Activated T-helper 17 cell treated with anti-CD3 and anti-CD28 coated beads, Interleukin-2, amount 50 U/mL, for 72 hours (primary cell): Measurements from ENCODE around the gene PHLDB1. TPM values are rescaled to one million over a fixed set of nuclear protein-coding genes. Genes with fewer than 3 reads are reported as not detected.
"Not testable (repeated sequence)": the region's sequence is repeated elsewhere in the genome, so short reads cannot be mapped to it uniquely, and the experiment has no call there.

Experiments used
- ATAC-seq: fragments of 150-1000 bp; cut with Tn5 transposase; replicated peaks from 2 replicates; pipeline ENCODE4 v1.10.0; 2021; ENCODE audit warnings: mild to moderate bottlenecking, moderate library complexity
- H3K27ac Mint-ChIP-seq: one replicate; pipeline ENCODE4 v1.8.0; 2022; ENCODE audit warnings: mixed read lengths
- H3K27me3 Mint-ChIP-seq: one replicate; pipeline ENCODE4 v1.8.0; 2022; ENCODE audit warnings: mixed read lengths
- H3K36me3 Mint-ChIP-seq: one replicate; pipeline ENCODE4 v1.8.0; 2022; ENCODE audit warnings: low read depth, mild to moderate bottlenecking, mixed read lengths
- H3K4me1 Mint-ChIP-seq: one replicate; pipeline ENCODE4 v1.8.0; 2022; ENCODE audit warnings: mixed read lengths
- H3K4me3 Mint-ChIP-seq: one replicate; pipeline ENCODE4 v1.8.0; 2022; ENCODE audit warnings: mild to moderate bottlenecking, mixed read lengths
- H3K9me3 Mint-ChIP-seq: one replicate; pipeline ENCODE4 v1.8.0; 2022; ENCODE audit warnings: mixed read lengths
- total RNA-seq, 2 donors: library from RNA; stranded (reverse); gene quantifications; one replicate each; pipeline ENCODE4 v1.2.3, GENCODE V29; 2022

Gene PHLDB1
- total RNA-seq, 2 donors from 2014 or later = 2.2 to 4.7 TPM

- not testable (repeated sequence) for H3K9me3 Mint-ChIP-seq, ATAC-seq, H3K36me3 Mint-ChIP-seq
- peaks cover 21% of the 10 kb centered on the region for H3K4me1 Mint-ChIP-seq
- H3K27ac Mint-ChIP-seq = peak overlapping the region; percentile 14
- H3K4me3 Mint-ChIP-seq = peak overlapping the region; percentile 90
- peaks cover 13% of the 10 kb centered on the region for H3K27me3 Mint-ChIP-seq
These were observed 4.0 kb downstream of the PHLDB1 start for GRCh38 chr11:118611433-118611795.

GRCh38 chr11:118612378-118612777, 5.0 kb downstream of the PHLDB1 start:
- Mint-ChIP-seq H3K9me3 (no peaks in the 10 kb centered on the region), H3K4me3 (no peak overlapping the region), H3K27ac (no peak overlapping the region), H3K36me3 (peaks cover 6% of the 10 kb centered on the region), H3K27me3 (peaks cover 13% of the 10 kb centered on the region), H3K4me1 (peaks cover 21% of the 10 kb centered on the region)
- no peak for ATAC-seq

DNA sequence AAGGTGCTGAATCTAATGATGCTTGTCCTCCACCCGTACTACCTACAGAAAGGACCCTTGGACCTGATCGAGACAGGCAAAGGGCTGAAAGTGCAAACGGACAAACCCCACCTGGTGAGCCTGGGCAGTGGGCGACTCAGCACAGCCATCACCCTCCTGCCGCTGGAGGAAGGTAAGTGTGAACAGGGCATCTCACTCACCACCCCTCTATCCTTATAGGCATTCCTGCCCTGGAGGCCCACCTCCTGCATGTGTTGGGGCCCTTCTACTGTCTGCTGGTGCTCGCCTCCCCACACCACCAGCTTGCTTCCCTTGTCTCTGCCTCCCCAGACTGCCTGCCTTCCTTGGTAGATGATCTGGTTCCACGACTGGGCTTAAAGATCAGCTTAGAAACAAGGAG, 7.1 kb downstream of the PHLDB1 start:
- Mint-ChIP-seq H3K27me3 (peaks cover 5% of the 10 kb centered on the region), H3K27ac (no peak overlapping the region), H3K36me3 (peaks cover 6% of the 10 kb centered on the region), H3K4me3 (no peak overlapping the region), H3K4me1 (peaks cover 13% of the 10 kb centered on the region), H3K9me3 (no peaks in the 10 kb centered on the region)
- no peak for ATAC-seq

GRCh38 chr11:118615282-118615975, 8.0 kb downstream of the PHLDB1 start:
- H3K27me3 Mint-ChIP-seq = peaks cover 6% of the 10 kb centered on the region
- H3K4me1 Mint-ChIP-seq = peaks cover 12% of the 10 kb centered on the region
- no peaks in the 10 kb centered on the region for H3K9me3 Mint-ChIP-seq
- no peak overlapping the region for H3K4me3 Mint-ChIP-seq
- no peak for ATAC-seq
- H3K36me3 Mint-ChIP-seq = peaks cover 6% of the 10 kb centered on the region
- no peak overlapping the region for H3K27ac Mint-ChIP-seq

GRCh38 chr11:118615976-118616371, 8.6 kb downstream of the PHLDB1 start:
- no peak overlapping the region for H3K27ac Mint-ChIP-seq
- H3K36me3 Mint-ChIP-seq = peaks cover 6% of the 10 kb centered on the region
- peaks cover 8% of the 10 kb centered on the region for H3K27me3 Mint-ChIP-seq
- H3K4me3 Mint-ChIP-seq = no peak overlapping the region
- no peak for ATAC-seq
- no peaks in the 10 kb centered on the region for H3K9me3 Mint-ChIP-seq
- peaks cover 11% of the 10 kb centered on the region for H3K4me1 Mint-ChIP-seq

- Mint-ChIP-seq H3K9me3 (no peaks in the 10 kb centered on the region), H3K27me3 (peaks cover 14% of the 10 kb centered on the region), H3K4me3 (no peak overlapping the region), H3K36me3 (peaks cover 6% of the 10 kb centered on the region), H3K27ac (no peak overlapping the region), H3K4me1 (peaks cover 7% of the 10 kb centered on the region)
- no peak for ATAC-seq
These were observed 10.9 kb downstream of the PHLDB1 start for GRCh38 chr11:118618115-118618990.

DNA sequence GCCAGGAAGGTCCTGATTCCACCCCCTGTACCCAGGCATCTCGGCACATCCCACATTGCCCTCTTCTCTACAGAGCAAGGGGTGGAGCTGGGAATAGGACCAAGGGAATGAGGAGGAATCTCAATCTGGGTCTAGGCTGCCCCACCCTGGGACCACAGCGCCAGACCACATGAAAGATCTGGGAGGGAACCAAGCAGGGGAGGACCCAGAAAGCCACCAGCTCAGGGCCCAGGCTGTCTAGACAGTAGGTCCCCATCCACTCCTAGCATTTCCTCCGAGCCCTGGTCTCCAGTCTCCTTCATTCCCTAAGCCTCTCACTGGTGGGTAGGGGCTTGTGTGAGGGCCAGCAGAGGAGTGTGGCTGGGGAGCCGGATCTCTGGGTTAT, 11.6 kb downstream of the PHLDB1 start:
- H3K27me3 Mint-ChIP-seq = peaks cover 14% of the 10 kb centered on the region
- no peak for ATAC-seq
- no peak overlapping the region for H3K4me3 Mint-ChIP-seq
- peaks cover 7% of the 10 kb centered on the region for H3K4me1 Mint-ChIP-seq
- no peaks in the 10 kb centered on the region for H3K9me3 Mint-ChIP-seq
- H3K27ac Mint-ChIP-seq = no peak overlapping the region
- H3K36me3 Mint-ChIP-seq = peaks cover 6% of the 10 kb centered on the region

- H3K27me3 Mint-ChIP-seq = peaks cover 14% of the 10 kb centered on the region
- H3K4me3 Mint-ChIP-seq = no peak overlapping the region
- H3K27ac Mint-ChIP-seq = no peak overlapping the region
- no peak for ATAC-seq
- no peaks in the 10 kb centered on the region for H3K9me3 Mint-ChIP-seq
- peaks cover 6% of the 10 kb centered on the region for H3K36me3 Mint-ChIP-seq
- H3K4me1 Mint-ChIP-seq = peaks cover 7% of the 10 kb centered on the region
These were observed 12.2 kb downstream of the PHLDB1 start for GRCh38 chr11:118619444-118620197.

DNA sequence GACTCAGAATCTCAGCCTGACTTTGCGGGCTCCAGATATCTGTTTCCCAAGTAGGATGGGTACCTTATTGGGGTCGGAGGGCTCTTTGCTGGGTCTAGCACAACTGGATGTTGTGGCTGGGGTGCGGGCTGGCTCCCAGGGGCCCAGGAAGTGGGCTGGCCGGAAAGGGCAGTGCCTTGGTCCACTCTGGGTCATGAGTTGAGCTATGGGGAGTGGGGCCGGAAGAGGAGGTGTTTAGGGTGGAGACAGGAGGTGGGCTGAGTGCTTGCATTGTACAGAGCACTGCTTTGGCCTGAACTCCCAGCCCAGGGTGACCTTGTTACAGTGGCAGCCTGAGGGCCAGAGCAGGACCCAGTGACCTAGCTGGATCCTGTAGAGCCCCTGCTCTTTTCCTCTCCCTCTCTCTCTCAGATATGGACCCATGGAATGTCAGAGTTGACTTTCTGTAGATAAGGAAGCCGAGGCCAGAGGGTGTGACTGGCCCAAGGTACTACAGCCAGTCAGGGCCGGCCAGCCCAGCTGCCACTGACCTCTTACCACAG, 13.2 kb downstream of the PHLDB1 start:
- H3K4me1 Mint-ChIP-seq = peaks cover 7% of the 10 kb centered on the region
- peaks cover 6% of the 10 kb centered on the region for H3K36me3 Mint-ChIP-seq
- no peaks in the 10 kb centered on the region for H3K9me3 Mint-ChIP-seq
- peak overlapping the region; percentile 66 for H3K4me3 Mint-ChIP-seq
- H3K27me3 Mint-ChIP-seq = peaks cover 14% of the 10 kb centered on the region
- no peak overlapping the region for H3K27ac Mint-ChIP-seq
- ATAC-seq = no peak

DNA sequence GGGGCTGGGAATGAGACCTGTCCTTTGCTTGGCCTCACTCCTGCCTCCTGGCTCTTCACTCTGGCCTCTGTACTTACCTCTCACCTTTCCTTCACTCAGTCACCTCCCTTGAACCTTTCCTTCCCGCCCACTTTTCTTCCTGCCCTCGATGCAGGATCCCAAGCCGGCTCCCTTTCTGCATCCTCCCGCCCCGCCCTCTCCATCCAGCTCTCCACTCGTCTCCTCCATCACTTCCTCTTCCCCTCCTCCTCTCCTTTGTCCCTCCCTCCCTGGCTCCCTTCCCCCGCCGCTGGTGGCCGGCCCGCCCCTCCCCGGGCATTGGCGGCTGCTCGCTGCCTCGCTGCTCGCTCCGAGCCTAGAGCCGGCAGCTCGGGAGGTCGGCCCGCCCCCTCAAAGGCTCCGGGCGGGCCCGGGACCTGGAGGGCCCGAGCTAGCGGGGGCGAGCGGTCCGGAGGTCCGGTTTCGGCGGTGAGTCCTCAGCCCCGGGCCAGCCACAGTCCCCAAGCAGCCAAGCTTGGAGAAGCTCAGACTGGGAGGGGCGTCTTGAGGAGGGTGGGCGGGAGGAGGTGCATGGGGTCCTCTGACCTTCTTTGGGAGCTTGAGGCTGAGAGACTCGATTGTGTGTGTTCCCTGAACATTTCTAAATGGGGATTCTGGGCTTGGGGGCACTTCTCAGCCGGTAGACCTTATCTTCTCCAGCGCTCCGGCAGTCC, 13.8 kb downstream of the PHLDB1 start:
- H3K36me3 Mint-ChIP-seq = peaks cover 4% of the 10 kb centered on the region
- peak; percentile 58 for ATAC-seq

DNA sequence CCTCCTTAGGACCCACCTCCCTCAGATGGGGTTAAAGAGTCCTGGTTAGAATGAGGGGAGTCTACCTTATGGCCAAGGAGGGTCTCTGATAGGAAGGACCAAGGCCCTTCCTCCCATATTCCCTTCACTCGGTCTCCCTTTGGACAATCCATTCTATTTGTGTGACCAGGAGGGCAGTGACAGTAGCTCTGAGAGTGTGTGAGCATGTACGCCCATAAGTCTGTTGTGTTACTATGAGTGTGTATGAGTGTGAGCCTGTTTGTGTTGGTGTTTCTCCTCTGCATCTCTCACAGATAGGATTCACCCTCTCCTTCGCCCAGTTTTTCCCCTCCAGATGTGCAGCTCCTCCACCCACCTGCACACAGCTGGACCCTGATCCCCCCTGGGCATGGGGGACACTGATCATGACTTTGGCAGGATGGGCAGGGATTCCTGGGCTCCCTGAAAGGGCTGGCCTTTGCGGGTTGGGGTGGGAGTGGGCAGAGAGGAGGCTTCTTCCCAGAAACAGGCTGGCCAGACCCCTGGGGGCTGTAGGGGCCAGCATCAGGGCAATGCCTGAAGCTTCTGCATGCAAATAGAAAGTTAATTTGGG, 14.5 kb downstream of the PHLDB1 start:
- Mint-ChIP-seq H3K36me3 (no peaks in the 10 kb centered on the region), H3K27me3 (peaks cover 14% of the 10 kb centered on the region), H3K4me1 (peaks cover 7% of the 10 kb centered on the region), H3K9me3 (no peaks in the 10 kb centered on the region), H3K4me3 (peak overlapping the region; percentile 66), H3K27ac (no peak overlapping the region)
- no peak for ATAC-seq

More for the DNA sequence above, 13.8 kb downstream of the PHLDB1 start:
- Mint-ChIP-seq H3K27ac (no peak overlapping the region), H3K4me1 (peaks cover 7% of the 10 kb centered on the region), H3K9me3 (no peaks in the 10 kb centered on the region), H3K27me3 (peaks cover 14% of the 10 kb centered on the region), H3K4me3 (peak overlapping the region; percentile 66)

DNA sequence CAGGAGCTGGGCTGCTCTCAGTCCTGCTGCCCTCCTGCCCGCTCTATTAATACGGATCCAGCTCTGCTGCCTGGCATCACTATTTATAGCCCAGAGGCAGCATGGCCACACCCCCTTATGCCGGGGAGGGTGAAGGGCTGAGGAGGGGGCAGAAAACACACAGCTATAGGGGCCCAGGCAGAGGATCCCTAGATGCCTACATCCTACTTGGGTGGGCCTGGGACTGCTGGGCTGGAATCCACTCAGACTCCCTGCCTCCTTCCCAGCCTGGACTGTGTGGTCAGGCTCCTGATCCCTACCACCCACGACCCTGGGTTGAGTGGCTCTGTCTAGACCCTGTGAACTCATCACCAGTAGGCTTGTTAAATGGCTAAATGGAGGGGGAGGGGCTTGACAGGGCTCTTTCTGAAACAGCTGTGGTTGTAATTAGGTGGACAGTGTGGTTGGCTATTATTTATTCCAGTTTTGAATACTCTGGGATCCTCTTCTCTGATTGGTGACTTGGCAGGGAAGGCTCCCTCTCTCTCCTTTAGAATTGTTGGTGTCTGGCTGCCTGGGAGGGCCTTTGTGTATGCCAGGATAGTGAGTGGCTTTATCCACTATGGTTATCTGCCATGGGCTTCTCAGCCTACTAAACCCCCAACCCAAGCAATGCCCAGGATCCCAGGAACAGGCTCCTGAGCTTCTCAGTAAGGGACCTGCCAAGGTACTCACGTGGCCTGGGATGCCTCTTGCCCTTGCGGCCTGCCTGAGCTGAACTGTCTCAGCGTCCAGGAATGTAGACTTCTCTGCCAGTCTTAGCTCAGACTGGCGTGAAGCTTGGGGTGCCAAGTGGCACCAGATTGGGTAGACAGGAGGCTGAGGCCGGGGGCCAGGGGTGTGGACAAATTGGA, 15.2 kb downstream of the PHLDB1 start:
- H3K36me3 Mint-ChIP-seq = no peaks in the 10 kb centered on the region
- H3K9me3 Mint-ChIP-seq = no peaks in the 10 kb centered on the region
- H3K4me3 Mint-ChIP-seq = no peak overlapping the region
- peaks cover 7% of the 10 kb centered on the region for H3K4me1 Mint-ChIP-seq
- no peak for ATAC-seq
- peaks cover 14% of the 10 kb centered on the region for H3K27me3 Mint-ChIP-seq
- H3K27ac Mint-ChIP-seq = no peak overlapping the region

DNA sequence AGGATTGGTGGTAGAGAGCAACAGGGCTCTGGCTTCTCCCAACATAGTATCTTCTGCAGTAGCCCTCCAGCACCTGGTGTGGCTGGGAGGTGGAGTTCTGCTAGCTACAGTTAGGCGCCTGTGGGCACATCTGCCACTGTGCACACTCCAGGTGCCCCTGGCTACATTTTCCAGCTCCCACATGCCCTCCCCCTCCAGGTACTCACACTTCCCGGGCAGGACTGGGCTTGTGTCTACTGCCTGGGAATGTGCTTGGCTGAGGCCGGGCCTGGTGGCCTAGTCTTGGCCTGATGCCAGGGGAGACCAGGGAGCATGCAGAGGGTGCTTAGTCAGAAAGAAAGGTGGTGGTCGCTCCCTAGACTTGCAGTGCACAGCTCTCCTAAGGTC, 15.8 kb downstream of the PHLDB1 start:
- no peak overlapping the region for H3K27ac Mint-ChIP-seq
- H3K27me3 Mint-ChIP-seq = peaks cover 14% of the 10 kb centered on the region
- H3K4me1 Mint-ChIP-seq = peaks cover 7% of the 10 kb centered on the region
- no peak overlapping the region for H3K4me3 Mint-ChIP-seq
- ATAC-seq = no peak
- no peaks in the 10 kb centered on the region for H3K36me3 Mint-ChIP-seq
- H3K9me3 Mint-ChIP-seq = no peaks in the 10 kb centered on the region
